HepG2 (cell line): Measurements from ENCODE around the gene TPGS1. TPM values are rescaled to one million over a fixed set of nuclear protein-coding genes. Genes with fewer than 3 reads are reported as not detected.
A peak's percentile ranks its signal among the peaks of the same experiment; 100 is the strongest.

Experiments used
- CENPBD1 ChIP-seq: sonication (generic); formaldehyde crosslinking; IDR thresholded peaks from 2 replicates; pipeline ENCODE4 v1.8.0; 2022; ENCODE audit warnings: missing genetic modification reagents, low read depth, mild to moderate bottlenecking, borderline replicate concordance
- E2F1 ChIP-seq: sonication (generic); formaldehyde crosslinking; IDR thresholded peaks from 2 replicates; pipeline ENCODE4 v1.5.0; 2020; ENCODE audit warnings: missing genetic modification reagents
- E2F5 ChIP-seq: sonication (generic); formaldehyde crosslinking; conservative IDR thresholded peaks from 2 replicates; pipeline ENCODE4 v1.4.0; 2020; ENCODE audit warnings: missing genetic modification reagents
- GMEB2 ChIP-seq: IDR thresholded peaks from 2 replicates; pipeline ENCODE4 v1.6.1; 2016; ENCODE audit warnings: missing biosample characterization, missing genetic modification reagents, low read depth
- JARID2 ChIP-seq: sonication (generic); formaldehyde crosslinking; IDR thresholded peaks from 2 replicates; pipeline ENCODE4 v1.8.1; 2023; ENCODE audit warnings: missing genetic modification reagents, inconsistent platforms; ENCODE audit not compliant: insufficient replicate concordance
- RERE ChIP-seq: IDR thresholded peaks from 2 replicates; pipeline ENCODE4 v1.6.1; 2016; ENCODE audit warnings: low read depth, missing genetic modification reagents, missing compliant biosample characterization
- ZNF18 ChIP-seq: sonication (generic); formaldehyde crosslinking; IDR thresholded peaks from 2 replicates; pipeline ENCODE4 v1.8.0; 2022; ENCODE audit warnings: mild to moderate bottlenecking, missing genetic modification reagents; ENCODE audit not compliant: insufficient replicate concordance
- ZNF275 ChIP-seq: sonication (generic); formaldehyde crosslinking; IDR thresholded peaks from 2 replicates; pipeline ENCODE4 v1.8.0; 2022; ENCODE audit warnings: missing genetic modification reagents, mild to moderate bottlenecking, inconsistent platforms, borderline replicate concordance
- ZNF569 ChIP-seq: sonication (generic); formaldehyde crosslinking; IDR thresholded peaks from 2 replicates; pipeline ENCODE4 v1.5.0; 2020; ENCODE audit warnings: mild to moderate bottlenecking, missing genetic modification reagents, moderate library complexity, borderline replicate concordance
- polyA plus RNA-seq, 8 experiments: library from polyadenylated mRNA; depleted of rRNA in 3 of 8; stranded (reverse) in 7 of 8; unstranded in 1 of 8; fragments of >200 nt; fragmentation: Illumina TruSeq in 4 of 8; extraction: Trizol in 4 of 8; gene quantifications; 2 replicates each; pipeline versions ENCODE4 v1.2.1 to v1.2.3, GENCODE V29; 2011 to 2016; ENCODE audit warnings: low read depth in 4 of 8, missing spikeins in 1 of 8, mixed read lengths in 1 of 8; ENCODE audit not compliant: insufficient read depth in 1 of 8
- total RNA-seq, 5 experiments: library from RNA; depleted of rRNA; stranded (reverse); fragments of >200 nt; fragmentation: Illumina TruSeq; extraction: Trizol; gene quantifications; 2 replicates each; pipeline ENCODE4 v1.2.3, GENCODE V29; 2016; ENCODE audit warnings: low read depth in 1 of 5

TPGS1 gene
- total and polyA plus RNA-seq, 2 of the 13 experiments (the other 11 are each of a cell fraction or from before 2014, with no cell fraction given) = 1.1 to 6.2 TPM

- TF ChIP-seq GMEB2 (CRISPR knock-in tag) (peak; percentile 83), E2F1 (CRISPR knock-in tag) (peak; percentile 95), JARID2 (CRISPR knock-in tag) (no peak), RERE (CRISPR knock-in tag) (0 out of 2 replicates have a peak, but pooled peaks have one; percentile 13), ZNF18 (no peak), CENPBD1 (CRISPR knock-in tag) (no peak), ZNF275 (peak; percentile 23; the same call in 1 of the 2 replicates), E2F5 (CRISPR knock-in tag) (peak; percentile 83), ZNF569 (CRISPR knock-in tag) (no peak)
Observed at GRCh38 chr19:488505-489417, 18.5 kb upstream of the TPGS1 start (continued).
